Skeletal muscle satellite cell (primary cell): ENCODE results near the gene KLHL13.
"Not testable (repeated sequence)": the region's sequence is repeated elsewhere in the genome, so short reads cannot be mapped to it uniquely, and the experiment has no call there.

Source experiments
- H3K27me3 ChIP-seq: 2 replicates; pipeline ENCODE4 v1.7.0; 2013; ENCODE audit warnings: low read length; ENCODE audit not compliant: control insufficient read depth, insufficient read depth
- H3K36me3 ChIP-seq: 2 replicates; pipeline ENCODE4 v1.7.0; 2013; ENCODE audit warnings: mild to moderate bottlenecking, control low read depth, low read length; ENCODE audit not compliant: insufficient read depth
- H3K4me1 ChIP-seq: 2 replicates; pipeline ENCODE4 v1.7.0; 2013; ENCODE audit warnings: low read length; ENCODE audit not compliant: control insufficient read depth, insufficient read depth
- H3K4me2 ChIP-seq: 2 replicates; pipeline ENCODE4 v1.7.0; 2013; ENCODE audit warnings: mild to moderate bottlenecking, low read length
- H3K4me3 ChIP-seq: 2 replicates; pipeline ENCODE4 v1.7.0; 2013; ENCODE audit warnings: low read length
- H3K9ac ChIP-seq: 2 replicates; pipeline ENCODE4 v1.7.0; 2013; ENCODE audit warnings: mild to moderate bottlenecking, low read depth, low read length, moderate library complexity
- H3K9me3 ChIP-seq: replicated peaks from 2 replicates; pipeline ENCODE4 v1.7.0; 2013; ENCODE audit warnings: mild to moderate bottlenecking, control low read depth, low read length

KLHL13 gene

DNA sequence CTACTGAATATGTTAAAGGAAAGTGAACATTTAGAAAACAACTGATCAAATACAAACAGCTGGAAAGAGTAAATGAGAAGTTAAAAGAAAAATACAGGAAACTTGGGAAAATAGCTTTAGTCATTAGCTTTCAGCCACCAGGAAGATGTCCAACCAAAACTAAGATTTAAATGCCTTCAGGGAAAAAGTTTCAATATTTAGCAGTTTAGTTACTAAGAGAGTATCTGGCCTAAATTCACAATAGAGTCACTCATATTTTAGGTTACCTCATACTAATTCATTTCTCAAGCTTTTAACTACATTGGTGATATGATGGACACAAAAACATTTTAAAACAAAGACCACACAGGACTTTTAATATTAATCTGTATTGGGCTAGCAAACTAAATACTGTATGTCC is 13.1 kb upstream of the KLHL13 start:
- Histone ChIP-seq H3K4me3 (no peak overlapping the region), H3K4me1 (no peaks in the 10 kb centered on the region), H3K36me3 (no peaks in the 10 kb centered on the region), H3K9me3 (no peaks in the 10 kb centered on the region), H3K4me2 (no peak overlapping the region), H3K27me3 (no peaks in the 10 kb centered on the region), H3K9ac (no peak overlapping the region)

- Histone ChIP-seq H3K4me2 (no peak overlapping the region), H3K9me3 (no peaks in the 10 kb centered on the region), H3K36me3 (no peaks in the 10 kb centered on the region), H3K9ac (no peak overlapping the region), H3K4me3 (no peak overlapping the region), H3K4me1 (no peaks in the 10 kb centered on the region), H3K27me3 (no peaks in the 10 kb centered on the region)
These were observed 12.1 kb upstream of the KLHL13 start for GRCh38 chrX:118128724-118129123.

GRCh38 chrX:118126286-118126685 is 9.7 kb upstream of the KLHL13 start:
- H3K4me2 ChIP-seq = no peak overlapping the region
- H3K27me3 ChIP-seq = no peaks in the 10 kb centered on the region
- no peaks in the 10 kb centered on the region for H3K36me3 ChIP-seq
- H3K4me1 ChIP-seq = no peaks in the 10 kb centered on the region
- no peak overlapping the region for H3K4me3 ChIP-seq
- H3K9me3 ChIP-seq = no peaks in the 10 kb centered on the region
- H3K9ac ChIP-seq = no peak overlapping the region

DNA sequence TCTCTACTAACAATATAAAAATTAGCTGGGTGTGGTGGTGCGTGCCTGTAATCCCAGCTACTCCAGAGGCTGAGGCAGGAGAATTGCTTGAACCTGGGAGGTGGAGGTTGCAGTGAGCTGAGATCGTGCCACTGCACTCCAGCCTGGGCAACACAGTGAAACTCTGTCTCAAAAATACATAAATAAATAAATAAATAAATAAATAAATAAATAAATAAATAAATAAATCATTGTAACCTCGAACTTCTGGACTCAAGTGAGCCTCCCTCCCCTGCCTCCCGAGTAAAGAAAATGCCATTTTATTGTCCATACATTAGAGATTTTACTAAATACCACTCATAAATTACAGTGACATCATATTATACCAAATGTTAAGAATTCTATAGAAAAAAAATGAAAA is 7.6 kb upstream of the KLHL13 start:
- not testable (repeated sequence) for H3K4me3 ChIP-seq, H3K27me3 ChIP-seq, H3K4me1 ChIP-seq, H3K9me3 ChIP-seq, H3K4me2 ChIP-seq, H3K36me3 ChIP-seq, H3K9ac ChIP-seq

DNA sequence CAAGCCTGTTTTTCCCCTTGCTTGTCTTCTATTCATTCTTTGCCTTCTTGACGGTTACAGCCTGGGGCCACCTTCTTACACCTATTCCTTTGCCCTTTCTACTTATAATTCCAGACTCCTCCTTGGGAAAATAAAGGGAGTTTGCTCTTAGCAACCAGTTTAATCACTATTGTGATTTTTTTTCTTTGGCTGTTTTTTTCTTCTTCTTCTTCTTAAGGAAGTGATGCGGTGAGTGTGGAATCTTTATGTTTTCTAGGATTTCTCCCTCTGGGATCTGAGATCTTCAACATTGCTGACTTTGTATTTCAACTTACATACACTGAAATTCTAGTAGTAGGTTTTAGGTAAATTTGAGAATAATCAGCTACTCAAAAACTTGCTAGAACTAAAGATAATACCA is 1.1 kb upstream of the KLHL13 start:
- Histone ChIP-seq H3K4me1 (peaks cover 6% of the 10 kb centered on the region), H3K4me3 (peak overlapping the region; percentile 77), H3K27me3 (no peaks in the 10 kb centered on the region), H3K4me2 (peak overlapping the region; percentile 90), H3K9ac (no peak overlapping the region), H3K9me3 (no peaks in the 10 kb centered on the region), H3K36me3 (no peaks in the 10 kb centered on the region)

GRCh38 chrX:118115953-118116712 is 477 bp downstream of the KLHL13 start:
- Histone ChIP-seq H3K4me2 (peak overlapping the region; percentile 86), H3K9me3 (no peaks in the 10 kb centered on the region), H3K36me3 (no peaks in the 10 kb centered on the region), H3K4me3 (peak overlapping the region; percentile 75), H3K4me1 (peaks cover 6% of the 10 kb centered on the region), H3K27me3 (no peaks in the 10 kb centered on the region), H3K9ac (peak overlapping the region; percentile 65)

GRCh38 chrX:118114971-118115370 is 1.6 kb downstream of the KLHL13 start:
- H3K4me1 ChIP-seq = peaks cover 6% of the 10 kb centered on the region
- no peaks in the 10 kb centered on the region for H3K9me3 ChIP-seq
- no peaks in the 10 kb centered on the region for H3K36me3 ChIP-seq
- peak overlapping the region; percentile 52 for H3K4me2 ChIP-seq
- no peak overlapping the region for H3K4me3 ChIP-seq
- H3K9ac ChIP-seq = no peak overlapping the region
- no peaks in the 10 kb centered on the region for H3K27me3 ChIP-seq

- Histone ChIP-seq H3K9me3 (no peaks in the 10 kb centered on the region), H3K4me1 (no peaks in the 10 kb centered on the region), H3K36me3 (no peaks in the 10 kb centered on the region), H3K27me3 (no peaks in the 10 kb centered on the region), H3K4me2 (no peak overlapping the region), H3K4me3 (no peak overlapping the region), H3K9ac (no peak overlapping the region)
These were observed 7.5 kb downstream of the KLHL13 start for GRCh38 chrX:118109065-118109464.

GRCh38 chrX:118108304-118108703 is 8.3 kb downstream of the KLHL13 start:
- Histone ChIP-seq H3K9me3 (no peaks in the 10 kb centered on the region), H3K4me2 (no peak overlapping the region), H3K4me1 (no peaks in the 10 kb centered on the region), H3K4me3 (no peak overlapping the region), H3K9ac (no peak overlapping the region), H3K36me3 (no peaks in the 10 kb centered on the region), H3K27me3 (no peaks in the 10 kb centered on the region)

DNA sequence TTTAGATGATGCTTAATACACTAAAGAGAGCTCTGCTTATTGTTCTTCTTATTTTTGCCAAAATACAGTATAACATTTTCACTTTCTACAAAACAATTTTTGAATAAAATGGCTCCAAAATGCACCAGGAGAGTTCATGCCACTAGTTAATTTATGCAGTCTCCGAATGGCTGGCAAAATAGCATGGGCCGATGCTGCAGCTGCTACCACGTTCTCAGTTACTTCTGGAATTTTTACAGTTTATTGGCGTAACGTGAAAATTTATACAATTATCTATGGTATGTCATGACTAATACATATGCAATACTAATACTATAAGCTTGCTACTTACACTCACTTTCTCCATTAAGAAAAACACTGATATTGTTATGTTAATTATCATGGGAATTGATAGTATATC is 16.5 kb downstream of the KLHL13 start:
- Histone ChIP-seq H3K4me3 (no peak overlapping the region), H3K9me3 (no peaks in the 10 kb centered on the region), H3K4me1 (no peaks in the 10 kb centered on the region), H3K36me3 (no peaks in the 10 kb centered on the region), H3K27me3 (no peaks in the 10 kb centered on the region), H3K4me2 (no peak overlapping the region), H3K9ac (no peak overlapping the region)

GRCh38 chrX:118088084-118088483 is 28.5 kb downstream of the KLHL13 start:
- Histone ChIP-seq H3K4me2 (no peak overlapping the region), H3K9me3 (no peaks in the 10 kb centered on the region), H3K4me1 (no peaks in the 10 kb centered on the region), H3K27me3 (no peaks in the 10 kb centered on the region), H3K9ac (no peak overlapping the region), H3K36me3 (no peaks in the 10 kb centered on the region), H3K4me3 (no peak overlapping the region)

DNA sequence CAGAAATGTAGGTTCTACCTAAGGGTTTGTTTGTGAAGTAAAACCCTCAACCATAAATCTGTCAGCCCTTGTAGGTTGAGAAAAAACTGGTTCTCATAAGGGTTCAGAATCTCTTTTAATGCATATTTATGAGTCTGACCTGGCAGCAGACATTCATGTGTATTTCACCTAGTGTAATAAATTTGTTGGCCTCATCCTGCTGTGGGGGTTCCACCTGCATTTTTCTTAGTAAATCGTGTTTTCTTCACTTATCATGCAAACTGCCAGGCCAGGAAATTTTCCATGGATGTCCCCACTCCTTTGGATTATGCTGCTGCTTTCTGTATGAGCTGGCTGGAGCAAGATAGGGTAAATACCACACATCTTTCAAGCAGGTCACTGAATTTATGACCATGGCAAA is 42.4 kb downstream of the KLHL13 start:
- Histone ChIP-seq H3K9me3 (no peaks in the 10 kb centered on the region), H3K4me2 (no peak overlapping the region), H3K4me1 (no peaks in the 10 kb centered on the region), H3K4me3 (no peak overlapping the region), H3K36me3 (no peaks in the 10 kb centered on the region), H3K27me3 (no peaks in the 10 kb centered on the region), H3K9ac (no peak overlapping the region)
